Mesendoderm (in vitro differentiated cells): ENCODE results near the gene ABCA13.

ENCODE experiments used
- DNase-seq: peaks from one replicate; pipeline ENCODE4 v3.0.0; 2013
- H2AK5ac ChIP-seq: 2 replicates; pipeline ENCODE4 v1.6.1; 2013; ENCODE audit warnings: low read length, inconsistent platforms
- H2BK120ac ChIP-seq: 2 replicates; pipeline ENCODE4 v1.6.1; 2013; ENCODE audit warnings: low read depth, mild to moderate bottlenecking, low read length, moderate library complexity, mixed read lengths
- H2BK15ac ChIP-seq: replicated peaks from 2 replicates; pipeline ENCODE4 v1.6.1; 2013; ENCODE audit warnings: low read depth, mild to moderate bottlenecking, moderate library complexity
- H2BK5ac ChIP-seq: 2 replicates; pipeline ENCODE4 v1.6.1; 2013; ENCODE audit warnings: low read length, inconsistent platforms
- H3K18ac ChIP-seq: 2 replicates; pipeline ENCODE4 v1.6.1; 2013; ENCODE audit warnings: mild to moderate bottlenecking, low read length, mixed read lengths
- H3K23ac ChIP-seq: one replicate; pipeline ENCODE4 v1.6.1; 2013; ENCODE audit warnings: low read length
- H3K27ac ChIP-seq: 2 replicates; pipeline ENCODE4 v1.5.1; 2013; ENCODE audit warnings: low read depth, mild to moderate bottlenecking, inconsistent platforms, low read length, moderate library complexity
- H3K27me3 ChIP-seq: 2 replicates; pipeline ENCODE4 v1.6.1; 2013; ENCODE audit warnings: low read length, control low read depth, mild to moderate bottlenecking, inconsistent platforms; ENCODE audit not compliant: insufficient read depth, poor library complexity
- H3K36me3 ChIP-seq: 2 replicates; pipeline ENCODE4 v1.6.1; 2013; ENCODE audit warnings: low read length, inconsistent platforms; ENCODE audit not compliant: control insufficient read depth, insufficient read depth
- H3K4ac ChIP-seq: one replicate; pipeline ENCODE4 v1.6.1; 2013; ENCODE audit warnings: low read depth, mild to moderate bottlenecking, low read length, moderate library complexity
- H3K4me1 ChIP-seq: 2 replicates; pipeline ENCODE4 v1.6.1; 2013; ENCODE audit warnings: low read depth, low read length, inconsistent platforms; ENCODE audit not compliant: control insufficient read depth
- H3K4me2 ChIP-seq: 2 replicates; pipeline ENCODE4 v1.6.1; 2013; ENCODE audit warnings: low read length
- H3K4me3 ChIP-seq: 2 replicates; pipeline ENCODE4 v1.5.1; 2013; ENCODE audit warnings: mild to moderate bottlenecking, low read length
- H3K56ac ChIP-seq: one replicate; pipeline ENCODE4 v1.6.1; 2013; ENCODE audit warnings: low read length
- H3K79me1 ChIP-seq: 2 replicates; pipeline ENCODE4 v1.6.1; 2013; ENCODE audit warnings: low read length, inconsistent platforms
- H3K79me2 ChIP-seq: 2 replicates; pipeline ENCODE4 v1.6.1; 2013; ENCODE audit warnings: mild to moderate bottlenecking, low read length; ENCODE audit not compliant: control insufficient read depth, insufficient read depth
- H3K9ac ChIP-seq: 2 replicates; pipeline ENCODE4 v1.6.1; 2013; ENCODE audit warnings: low read length, inconsistent platforms
- H4K5ac ChIP-seq: one replicate; pipeline ENCODE4 v1.6.1; 2013; ENCODE audit warnings: low read length
- H4K8ac ChIP-seq: one replicate; pipeline ENCODE4 v1.6.1; 2013; ENCODE audit warnings: low read depth, mild to moderate bottlenecking, control low read depth, low read length, moderate library complexity
- WGBS: extraction: QIAGEN DNeasy Blood & Tissue Kit; methylation state at CpG from one replicate; pipeline ENCODE4 v1.1.7; 2013; ENCODE audit warnings: low lambda C conversion rate, missing lambda C conversion rate; ENCODE audit not compliant: insufficient coverage; ENCODE audit errors: extremely low coverage; 5-methylcytosine and 5-hydroxymethylcytosine counted together

The ABCA13 gene

GRCh38 chr7:48455363-48455762, 284.1 kb downstream of the ABCA13 start:
- no peak overlapping the region for H3K9ac ChIP-seq
- no peak overlapping the region for H4K8ac ChIP-seq
- H3K79me2 ChIP-seq = no peaks in the 10 kb centered on the region
- no peak overlapping the region for H3K4ac ChIP-seq
- no peak overlapping the region for H3K56ac ChIP-seq
- H3K4me3 ChIP-seq = no peak overlapping the region
- H3K18ac ChIP-seq = no peak overlapping the region
- no peak overlapping the region for H2BK5ac ChIP-seq
- no peak overlapping the region for H2AK5ac ChIP-seq
- H3K23ac ChIP-seq = no peak overlapping the region
- no peak overlapping the region for H2BK15ac ChIP-seq
- H3K27me3 ChIP-seq = no peaks in the 10 kb centered on the region
- H3K36me3 ChIP-seq = no peaks in the 10 kb centered on the region
- WGBS = no CpG with 5 or more reads among the region's 17 CpGs
- no peak overlapping the region for H2BK120ac ChIP-seq
- DNase-seq = no peak
- H4K5ac ChIP-seq = no peak overlapping the region
- H3K4me1 ChIP-seq = no peaks in the 10 kb centered on the region
- no peaks in the 10 kb centered on the region for H3K79me1 ChIP-seq
- H3K27ac ChIP-seq = no peak overlapping the region
- no peak overlapping the region for H3K4me2 ChIP-seq

GRCh38 chr7:48458701-48459524, 287.7 kb downstream of the ABCA13 start:
- H3K18ac ChIP-seq = no peak overlapping the region
- no peak overlapping the region for H2AK5ac ChIP-seq
- no peak overlapping the region for H3K4me2 ChIP-seq
- H4K8ac ChIP-seq = no peak overlapping the region
- H3K23ac ChIP-seq = no peak overlapping the region
- no peaks in the 10 kb centered on the region for H3K27me3 ChIP-seq
- no peak overlapping the region for H2BK15ac ChIP-seq
- H3K36me3 ChIP-seq = no peaks in the 10 kb centered on the region
- no peak overlapping the region for H3K56ac ChIP-seq
- no peak overlapping the region for H2BK120ac ChIP-seq
- no peak for DNase-seq
- H4K5ac ChIP-seq = no peak overlapping the region
- no peak overlapping the region for H3K4me3 ChIP-seq
- H3K4me1 ChIP-seq = no peaks in the 10 kb centered on the region
- no peak overlapping the region for H3K27ac ChIP-seq
- no peak overlapping the region for H3K9ac ChIP-seq
- H3K79me2 ChIP-seq = no peaks in the 10 kb centered on the region
- no peak overlapping the region for H3K4ac ChIP-seq
- no peak overlapping the region for H2BK5ac ChIP-seq
- no peaks in the 10 kb centered on the region for H3K79me1 ChIP-seq
- no CpG with 5 or more reads among the region's 4 CpGs for WGBS

GRCh38 chr7:48466713-48467112, 295.5 kb downstream of the ABCA13 start:
- Histone ChIP-seq H3K4ac (no peak overlapping the region), H4K8ac (no peak overlapping the region), H3K79me1 (no peaks in the 10 kb centered on the region), H3K4me2 (no peak overlapping the region), H3K79me2 (no peaks in the 10 kb centered on the region), H3K9ac (no peak overlapping the region), H3K27ac (no peak overlapping the region), H3K36me3 (no peaks in the 10 kb centered on the region), H3K23ac (no peak overlapping the region), H2AK5ac (no peak overlapping the region), H3K27me3 (no peaks in the 10 kb centered on the region), H4K5ac (no peak overlapping the region), H3K56ac (no peak overlapping the region), H3K4me1 (peaks cover 2% of the 10 kb centered on the region), H2BK5ac (no peak overlapping the region), H3K18ac (no peak overlapping the region), H2BK120ac (no peak overlapping the region), H2BK15ac (no peak overlapping the region), H3K4me3 (no peak overlapping the region)
- WGBS = no CpG with 5 or more reads among the region's 4 CpGs
- DNase-seq = no peak

- Histone ChIP-seq H3K56ac (no peak overlapping the region), H4K5ac (no peak overlapping the region), H3K9ac (no peak overlapping the region), H3K23ac (no peak overlapping the region), H4K8ac (no peak overlapping the region), H2AK5ac (no peak overlapping the region), H3K4me1 (peaks cover 4% of the 10 kb centered on the region), H3K18ac (no peak overlapping the region), H3K36me3 (no peaks in the 10 kb centered on the region), H3K4me2 (no peak overlapping the region), H3K79me1 (no peaks in the 10 kb centered on the region), H2BK5ac (no peak overlapping the region), H2BK120ac (no peak overlapping the region), H2BK15ac (no peak overlapping the region), H3K27ac (no peak overlapping the region), H3K4me3 (no peak overlapping the region), H3K4ac (no peak overlapping the region), H3K27me3 (no peaks in the 10 kb centered on the region), H3K79me2 (no peaks in the 10 kb centered on the region)
- WGBS = no CpG with 5 or more reads among the region's 5 CpGs
- DNase-seq = peak; percentile 11
Observed at GRCh38 chr7:48471196-48471595, 299.9 kb downstream of the ABCA13 start.

GRCh38 chr7:48472640-48473039, 301.4 kb downstream of the ABCA13 start:
- no CpG with 5 or more reads among the region's 4 CpGs for WGBS
- H3K4me1 ChIP-seq = peaks cover 4% of the 10 kb centered on the region
- H2BK120ac ChIP-seq = no peak overlapping the region
- H3K79me2 ChIP-seq = no peaks in the 10 kb centered on the region
- H2BK15ac ChIP-seq = no peak overlapping the region
- no peaks in the 10 kb centered on the region for H3K27me3 ChIP-seq
- H3K9ac ChIP-seq = no peak overlapping the region
- DNase-seq = no peak
- H4K5ac ChIP-seq = no peak overlapping the region
- H3K56ac ChIP-seq = no peak overlapping the region
- H2BK5ac ChIP-seq = no peak overlapping the region
- H3K36me3 ChIP-seq = no peaks in the 10 kb centered on the region
- no peak overlapping the region for H3K4ac ChIP-seq
- H3K79me1 ChIP-seq = no peaks in the 10 kb centered on the region
- no peak overlapping the region for H4K8ac ChIP-seq
- H3K23ac ChIP-seq = no peak overlapping the region
- H3K18ac ChIP-seq = no peak overlapping the region
- no peak overlapping the region for H3K27ac ChIP-seq
- no peak overlapping the region for H3K4me3 ChIP-seq
- H2AK5ac ChIP-seq = no peak overlapping the region
- H3K4me2 ChIP-seq = no peak overlapping the region
